Stimulated activated CD8-positive, alpha-beta memory T cell treated with anti-CD3 and anti-CD28 coated beads, Interleukin-2, amount 100 ng/mL, for 1 hour (primary cell): ENCODE results near the gene POC1A.

Source experiments
- DNase-seq, 2 donors: peaks; one replicate each; pipeline ENCODE4 v3.0.0-alpha.2; 2020; ENCODE audit warnings: low read depth in 2 of 2

Gene POC1A

DNA sequence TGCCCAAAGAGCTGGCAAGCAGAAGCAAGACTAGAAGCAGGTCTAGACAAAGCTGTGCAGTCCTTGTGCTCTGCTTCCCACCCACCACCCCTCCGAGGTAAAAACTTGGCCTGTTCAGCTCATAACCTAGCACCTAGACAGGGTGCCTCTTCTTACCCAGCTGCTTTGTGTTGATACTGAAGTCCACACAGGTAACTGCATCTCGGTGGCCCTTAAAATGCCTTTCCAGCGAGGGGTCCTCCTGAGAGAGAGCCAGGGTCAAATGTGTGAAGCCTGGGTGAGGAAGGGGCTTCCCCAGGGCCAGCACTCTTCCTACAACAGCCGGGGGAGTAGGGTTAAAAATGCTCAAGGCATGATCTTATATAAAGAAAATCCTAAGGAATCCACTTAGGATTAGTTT, 3.4 kb downstream of the POC1A start:
- no peak for DNase-seq

DNA sequence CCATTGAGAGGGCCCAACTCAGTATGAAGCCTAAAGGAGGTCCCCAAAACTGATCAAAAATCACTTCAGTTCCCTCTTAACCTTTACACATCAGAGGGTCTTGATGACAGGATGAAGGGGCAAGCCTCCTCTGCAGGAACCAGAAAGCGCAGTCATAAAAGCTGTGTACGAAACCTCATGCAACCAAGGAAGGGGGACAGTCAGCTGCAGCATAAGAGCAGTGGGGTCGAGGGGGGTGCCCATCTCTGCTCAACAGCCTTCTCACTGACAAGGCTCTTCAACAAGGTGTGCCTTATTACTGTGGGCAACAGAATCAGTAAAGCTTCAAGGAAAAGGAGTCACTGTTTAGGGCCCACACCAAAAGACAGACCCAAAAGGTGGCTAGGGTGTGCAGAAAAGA, 3.9 kb downstream of the POC1A start:
- DNase-seq = no peak

DNA sequence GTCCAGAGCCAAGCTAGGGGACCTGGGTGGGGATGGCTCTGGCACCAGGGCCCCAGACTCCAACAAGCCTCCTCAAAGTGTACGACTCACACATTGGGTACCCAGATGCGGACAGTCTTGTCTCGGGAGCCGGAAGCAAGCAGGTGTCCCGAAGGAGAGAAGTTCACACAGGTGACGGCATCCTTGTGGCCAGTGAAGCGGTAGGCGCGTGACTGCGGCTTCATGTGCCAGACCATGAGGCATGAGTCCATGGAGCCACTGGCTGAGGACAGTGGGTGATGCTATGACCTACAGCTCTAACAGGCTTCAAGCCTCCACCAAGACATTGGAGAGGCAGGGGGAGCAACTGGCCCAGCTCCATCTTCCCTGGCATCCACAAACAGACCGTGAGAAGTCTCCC, 4.5 kb downstream of the POC1A start:
- no peak for DNase-seq

DNA sequence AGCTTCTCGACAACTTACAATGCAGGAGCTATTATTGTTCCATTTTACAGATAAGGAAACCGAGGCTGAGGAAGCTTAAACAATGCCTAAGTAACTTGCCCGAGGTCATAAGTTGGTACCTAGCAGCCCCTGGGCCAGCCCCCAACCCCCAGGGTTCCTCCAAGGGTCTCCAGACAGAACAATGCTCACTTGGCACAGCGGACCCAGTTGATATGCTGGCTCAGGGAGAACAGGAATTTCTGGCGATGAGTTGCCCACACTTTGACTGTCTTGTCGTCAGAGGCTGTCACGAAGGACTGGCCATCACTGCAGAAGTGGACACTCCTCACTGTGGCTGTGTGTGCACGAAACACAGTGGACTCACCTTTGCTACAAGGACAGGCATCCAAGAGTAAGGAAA, 5.2 kb downstream of the POC1A start:
- no peak for DNase-seq

DNA sequence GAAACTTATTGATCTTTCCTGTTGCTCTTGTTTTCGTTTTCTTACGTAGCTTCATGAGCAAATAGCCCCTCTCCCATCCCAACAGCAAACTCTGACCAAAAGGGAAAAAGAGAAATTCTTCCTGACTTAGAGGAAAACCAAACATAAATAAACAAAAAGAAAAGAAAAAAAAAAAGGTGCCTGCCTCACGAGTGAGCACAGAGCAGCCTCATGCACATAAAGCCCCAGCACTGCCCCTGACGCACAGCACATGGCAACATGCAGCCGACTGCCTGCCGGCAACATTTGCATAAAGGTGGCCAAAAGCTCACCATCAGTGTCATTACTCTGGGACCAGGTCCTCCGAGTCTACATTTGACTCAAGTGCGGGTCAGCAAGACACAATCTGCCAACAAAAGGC, 6.4 kb downstream of the POC1A start:
- no peak for DNase-seq

DNA sequence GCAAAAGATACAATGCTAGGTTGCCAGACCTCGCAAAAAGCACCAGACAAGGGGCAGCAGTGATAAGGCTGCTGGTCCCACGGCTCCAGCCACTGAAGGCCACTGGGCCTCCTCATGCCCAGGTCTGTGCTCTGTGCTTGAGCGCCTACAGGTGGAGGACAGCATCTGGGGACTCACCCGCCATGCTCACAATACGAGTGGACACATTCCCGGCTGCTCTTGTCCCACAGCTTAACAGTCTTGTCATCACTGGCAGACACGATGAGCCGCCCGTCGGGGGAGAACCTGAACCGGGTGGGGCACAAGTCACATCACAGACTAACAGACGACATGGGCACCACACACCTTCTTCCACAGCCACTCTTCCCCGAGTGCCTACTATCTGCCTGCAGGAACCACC, 7.4 kb downstream of the POC1A start:
- no peak for DNase-seq

DNA sequence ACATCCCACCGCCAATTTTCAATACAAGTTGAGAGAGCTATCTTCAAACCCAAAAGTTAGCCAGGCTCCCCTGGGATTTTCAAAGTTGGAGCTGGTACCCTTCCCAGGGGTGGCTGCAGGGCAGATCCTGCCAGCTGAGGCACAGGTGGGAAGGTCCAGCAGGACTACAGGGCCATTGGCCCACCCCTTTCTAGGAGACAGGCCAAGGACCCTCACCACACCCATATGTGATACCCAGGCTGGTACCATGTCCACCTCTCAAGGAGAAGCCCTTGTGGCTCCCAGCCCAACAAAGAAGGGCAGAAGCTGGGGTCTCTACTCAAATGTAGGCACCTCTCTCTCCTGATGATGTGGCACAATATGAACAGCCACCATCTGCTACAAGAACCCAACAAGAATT, 8.0 kb downstream of the POC1A start:
- DNase-seq = no peak

DNA sequence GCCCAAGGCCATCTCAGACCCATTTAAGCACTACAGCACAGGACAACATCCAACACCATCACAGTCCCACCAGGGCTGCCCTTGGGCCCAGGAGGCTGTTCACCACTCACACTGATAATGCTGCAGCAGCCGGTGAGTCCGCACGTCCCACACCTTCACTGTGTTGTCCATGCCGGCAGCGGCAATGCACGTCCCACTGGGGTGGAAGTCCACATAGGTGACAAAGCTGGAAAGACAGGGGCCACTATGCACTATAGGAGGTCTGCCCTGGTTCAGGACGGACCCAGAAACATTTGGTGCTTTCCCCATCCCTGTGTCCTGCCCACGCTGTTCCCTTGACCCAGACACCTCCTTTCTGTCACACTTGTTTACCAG, 8.5 kb downstream of the POC1A start:
- no peak for DNase-seq

DNA sequence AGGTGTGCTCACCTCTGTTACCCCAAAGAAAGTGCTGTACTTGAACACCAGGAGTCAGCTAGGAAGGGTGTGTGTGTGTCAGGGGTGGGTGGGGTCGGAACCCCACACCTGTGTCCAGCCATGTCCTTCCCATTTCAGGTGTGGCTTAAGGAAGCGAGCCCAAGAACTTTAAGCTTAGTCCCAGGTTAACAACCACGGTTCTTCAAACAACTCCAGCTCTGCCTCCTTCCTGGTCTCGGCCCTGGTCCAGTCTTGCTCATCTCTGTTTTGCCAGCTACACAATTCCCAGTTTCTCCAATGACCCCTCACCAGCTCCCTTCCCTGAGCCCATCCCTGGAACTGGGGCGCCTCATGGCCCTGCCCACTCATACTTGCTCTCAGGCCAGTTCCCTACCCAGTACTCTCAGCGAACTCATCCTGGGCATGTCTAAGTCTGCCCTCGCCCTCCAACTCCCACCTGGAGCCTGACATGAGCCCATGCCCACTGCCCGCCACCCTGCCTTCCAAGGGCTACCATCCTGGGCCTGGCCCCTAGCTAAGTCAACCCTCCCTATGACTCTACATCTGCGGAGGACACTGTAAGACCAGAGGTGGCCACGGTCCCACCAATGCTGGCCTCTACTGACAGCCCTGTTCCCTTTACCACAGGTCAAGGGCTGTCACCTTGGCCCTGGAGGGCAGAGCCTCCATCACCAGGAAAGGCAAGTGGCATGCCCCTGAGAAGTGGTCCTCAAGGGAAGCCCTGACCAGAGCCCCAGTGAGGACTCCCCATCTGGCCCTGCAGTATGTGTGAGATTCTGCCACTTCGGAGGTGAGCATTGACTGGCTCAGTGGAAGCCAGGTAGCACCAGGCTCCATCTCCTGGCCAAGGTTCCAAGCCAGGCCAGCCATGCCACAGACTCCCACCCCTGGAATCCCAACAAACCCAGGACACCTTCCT, 9.2 kb downstream of the POC1A start:
- no peak for DNase-seq

DNA sequence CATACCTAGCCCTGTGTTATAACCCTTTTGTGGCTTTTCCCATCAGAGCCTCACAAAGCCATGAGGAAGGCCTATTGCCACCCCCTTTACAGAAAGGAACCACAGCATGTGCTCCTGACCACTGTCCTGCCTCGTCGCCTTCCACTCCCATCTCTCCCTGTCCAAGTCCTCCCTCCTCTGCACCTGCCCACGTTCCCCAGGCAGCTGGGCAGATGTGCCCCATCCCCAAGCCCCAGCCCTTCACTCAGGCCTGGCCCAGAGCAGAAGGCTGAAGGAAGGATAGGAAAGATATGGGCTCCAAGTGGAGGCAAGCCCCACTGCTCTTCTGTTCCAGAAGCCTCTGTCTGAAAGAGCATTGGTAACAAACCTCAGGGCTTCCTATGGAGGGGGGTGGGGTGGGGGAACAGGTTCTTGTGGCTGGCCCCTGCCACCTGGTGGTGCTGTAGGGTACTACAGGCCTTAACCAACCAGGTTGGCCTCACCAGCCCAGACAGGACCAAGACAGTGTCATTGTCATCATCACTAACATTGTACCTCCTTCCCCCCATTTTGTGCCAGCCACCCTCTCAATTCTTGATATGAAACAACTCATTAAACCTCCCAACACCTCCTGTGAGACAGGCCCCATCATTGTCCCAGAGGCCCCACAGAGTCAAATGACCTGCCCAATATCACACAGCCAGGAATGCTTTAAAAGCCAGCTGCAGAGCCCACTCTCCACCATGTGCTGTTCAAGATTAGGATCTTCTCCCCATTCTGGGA, 10.0 kb downstream of the POC1A start:
- DNase-seq = peak; percentile 68 to 81

DNA sequence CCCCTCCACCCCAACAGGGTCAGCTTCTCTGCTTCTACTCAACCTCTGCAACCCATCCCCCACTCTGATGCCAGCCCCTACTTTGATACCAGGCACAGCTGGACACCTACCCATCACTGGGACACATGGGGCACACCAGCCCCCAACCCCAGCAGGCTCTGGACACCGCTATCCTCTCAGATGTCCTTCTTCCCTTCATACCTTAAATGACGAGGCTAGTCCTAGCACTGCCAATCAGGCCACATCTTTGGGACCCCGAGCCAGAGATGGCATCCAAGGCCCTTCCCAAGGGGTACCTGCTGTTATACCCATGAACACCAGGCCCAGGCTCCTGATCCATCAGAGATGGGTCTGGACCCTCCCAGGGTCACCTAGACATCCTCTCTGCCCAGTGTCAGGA, 10.6 kb downstream of the POC1A start:
- DNase-seq = no peak

DNA sequence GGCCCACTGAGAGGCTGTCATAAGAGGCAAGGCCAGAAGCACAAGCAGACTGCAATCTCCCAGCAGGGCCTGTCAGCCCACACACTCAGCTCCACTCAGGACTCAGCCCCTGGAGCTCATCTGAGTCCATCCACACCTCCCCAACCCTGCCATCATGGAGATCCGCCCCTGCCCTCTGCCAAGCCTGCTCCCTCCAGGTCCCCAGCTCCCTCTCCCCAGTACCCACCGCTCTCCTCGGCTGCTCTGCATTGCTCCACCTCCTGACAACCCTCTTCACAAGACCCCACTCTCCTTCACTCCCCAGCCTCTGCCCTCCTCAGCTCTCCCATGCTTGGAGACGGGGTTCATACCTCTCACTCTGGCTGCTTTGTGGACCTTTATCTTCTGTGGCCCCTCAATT, 11.1 kb downstream of the POC1A start:
- no peak for DNase-seq

DNA sequence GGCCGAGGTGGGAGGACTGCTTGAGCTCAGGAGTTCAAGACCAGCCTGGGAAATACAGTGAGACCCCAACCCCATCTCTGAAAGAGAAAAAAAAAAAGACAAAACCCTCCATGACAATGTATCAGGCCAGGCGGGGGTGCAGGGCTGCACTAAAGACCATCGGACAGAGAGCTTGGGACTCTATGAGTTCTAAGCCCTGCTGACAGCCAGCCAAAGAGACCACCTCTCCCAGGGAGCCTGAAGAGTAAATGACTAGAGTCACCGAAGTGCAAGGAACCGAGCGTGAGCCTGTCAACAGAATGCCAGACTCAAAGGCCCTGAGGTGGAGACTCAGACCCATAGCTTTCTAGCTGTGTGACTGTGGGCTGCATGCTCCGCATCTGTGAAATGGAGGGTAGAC, 12.5 kb downstream of the POC1A start:
- DNase-seq = no peak

DNA sequence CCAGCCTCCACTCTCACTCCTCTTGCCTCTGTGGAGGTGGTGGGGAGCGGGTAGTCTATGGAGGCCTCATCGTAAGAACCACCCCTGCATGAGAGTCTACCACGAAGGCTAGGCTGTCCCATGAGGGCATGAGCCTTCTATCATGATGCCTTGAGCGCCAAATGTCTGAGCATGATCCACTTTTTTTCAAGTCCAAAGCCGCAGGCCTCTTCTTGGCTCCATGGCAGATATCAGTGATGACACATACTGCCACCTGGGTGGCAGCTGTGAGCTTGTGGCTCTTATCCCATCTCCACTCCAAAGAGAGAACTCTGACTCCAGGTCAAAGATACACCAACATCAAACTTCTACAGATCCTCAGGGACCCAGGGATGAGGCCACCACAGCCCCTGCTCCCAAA, 13.5 kb downstream of the POC1A start:
- no peak for DNase-seq

DNA sequence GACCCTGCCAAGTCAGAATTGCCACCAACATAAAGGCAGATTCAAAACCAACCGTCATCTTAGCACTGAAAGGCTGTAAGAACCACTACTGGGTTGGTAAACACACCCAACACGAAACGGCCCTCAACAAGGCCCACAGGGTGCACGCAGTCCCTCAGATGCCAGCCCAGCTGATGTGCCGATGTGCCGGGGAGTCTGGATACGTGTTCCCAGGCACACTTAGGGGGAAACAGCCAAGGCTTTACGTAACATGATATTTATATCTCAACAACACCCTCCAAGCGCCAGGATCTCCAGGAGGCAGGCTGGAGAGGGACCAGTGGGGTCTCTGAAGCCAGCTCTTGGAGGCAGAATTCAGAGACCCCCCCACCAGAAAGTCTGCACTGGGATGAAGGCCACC, 14.2 kb downstream of the POC1A start:
- DNase-seq = no peak

DNA sequence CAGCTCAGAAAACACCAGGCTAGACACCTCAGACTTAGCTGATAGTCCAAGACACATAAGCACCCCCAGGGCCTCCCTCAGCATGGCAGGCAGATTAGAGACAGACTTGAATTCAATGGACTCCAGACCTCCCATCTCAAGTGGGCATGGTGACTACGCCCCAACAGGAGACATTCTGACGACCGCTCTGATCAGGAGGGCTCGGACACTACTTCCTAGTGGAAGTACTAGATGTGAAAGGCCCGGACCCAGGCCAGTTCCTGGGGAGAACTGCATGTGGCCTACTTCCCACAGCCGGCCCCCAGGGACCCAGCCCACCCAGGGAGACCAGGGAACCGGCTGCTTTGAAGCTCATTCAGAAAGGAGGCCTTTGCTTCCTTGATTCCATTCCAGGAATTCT, 16.9 kb downstream of the POC1A start:
- DNase-seq = no peak

DNA sequence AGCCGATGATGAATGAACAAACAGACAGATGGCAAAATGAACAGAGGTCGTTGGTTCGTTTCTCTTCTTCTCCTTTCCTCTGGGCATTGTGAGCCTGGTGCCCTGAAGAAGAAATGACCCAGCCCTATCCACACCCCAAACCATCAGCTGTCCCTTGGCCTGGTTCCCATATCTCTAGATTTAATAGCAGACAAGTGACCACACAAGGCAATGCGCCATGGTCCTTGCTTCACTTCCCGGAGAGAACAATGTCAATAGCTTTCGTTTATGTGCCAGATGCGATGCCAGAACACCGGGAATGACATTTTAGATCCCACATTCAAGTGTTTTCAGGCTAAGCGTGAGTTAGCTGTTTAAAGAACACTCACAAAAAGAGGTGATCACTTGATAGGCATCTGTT, 17.7 kb downstream of the POC1A start:
- no peak for DNase-seq

DNA sequence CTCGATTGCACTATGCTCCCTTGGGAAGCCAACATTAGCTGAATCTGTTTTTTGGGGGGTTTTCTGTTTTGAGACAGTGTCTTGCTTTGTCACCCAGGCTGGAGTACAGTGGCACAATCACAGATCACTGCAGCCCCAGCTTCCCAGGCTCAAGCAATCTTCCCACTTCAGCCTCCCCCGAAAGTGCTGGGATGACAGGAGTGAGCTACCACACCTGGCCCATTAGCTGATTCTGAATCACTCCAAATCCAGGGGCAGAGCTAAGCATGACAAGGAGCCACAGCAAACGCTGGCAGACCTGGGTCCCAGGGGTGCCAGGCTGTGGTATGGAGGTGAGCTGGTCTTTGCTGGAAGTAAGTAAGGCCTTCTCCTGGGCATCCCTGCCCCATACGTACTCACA, 18.9 kb downstream of the POC1A start:
- no peak for DNase-seq

DNA sequence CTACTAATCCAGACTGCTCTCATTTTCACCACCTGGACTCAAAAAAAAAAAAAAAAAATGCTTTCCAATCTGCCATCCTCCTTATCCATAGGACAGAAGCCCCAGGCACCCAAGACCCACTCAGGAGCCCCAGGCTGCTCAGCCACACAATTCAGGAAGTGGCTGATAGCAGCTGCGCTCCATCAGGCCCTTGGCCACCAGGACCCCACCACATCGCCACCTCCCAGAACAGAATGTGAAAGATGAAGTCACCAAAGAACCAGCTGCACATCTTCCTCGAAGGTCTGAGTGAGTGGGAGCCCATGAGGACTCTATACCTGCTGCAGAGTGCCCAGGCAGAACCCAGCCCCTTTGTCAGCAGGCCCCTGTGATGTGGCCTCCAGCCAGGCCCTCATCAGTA, 19.5 kb downstream of the POC1A start:
- no peak for DNase-seq

DNA sequence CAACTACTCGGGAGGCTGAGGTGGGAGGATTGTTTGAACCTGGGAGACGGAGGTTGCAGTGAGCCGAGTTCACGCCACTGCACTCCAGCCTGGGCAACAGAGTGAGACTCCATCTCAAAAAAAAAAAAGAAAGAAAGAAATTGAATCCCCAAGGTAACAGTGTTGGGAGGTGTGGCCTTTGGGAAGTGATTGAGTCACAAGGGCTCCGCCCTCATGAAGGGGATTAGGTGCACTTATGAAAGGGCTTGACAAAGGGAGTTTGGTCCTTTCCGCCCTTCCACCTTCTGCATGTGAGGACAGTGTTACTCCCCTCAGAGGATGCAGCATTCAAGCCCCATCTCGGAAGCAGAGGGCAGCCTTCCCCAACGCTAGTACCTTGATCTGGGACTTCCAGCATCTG, 21.3 kb downstream of the POC1A start:
- DNase-seq = no peak

DNA sequence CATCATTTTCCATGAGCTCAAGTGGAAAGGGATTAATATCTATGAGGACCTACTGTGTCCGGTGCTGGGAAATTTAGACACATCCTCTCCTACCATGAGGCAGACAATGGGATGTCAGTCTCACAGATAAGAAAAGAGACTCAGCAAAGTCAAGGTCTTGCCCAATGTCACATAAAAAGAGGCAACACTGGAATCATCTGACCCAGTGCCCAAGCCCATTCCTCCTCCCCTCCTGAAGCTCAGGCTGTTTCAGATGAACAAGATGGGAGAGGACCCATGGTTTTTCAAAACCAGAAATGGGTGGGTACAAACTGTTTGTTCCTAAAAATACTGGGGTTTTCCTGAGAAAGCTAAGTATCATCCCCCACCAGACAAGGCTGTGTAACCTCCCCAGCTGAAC, 22.2 kb downstream of the POC1A start:
- no peak for DNase-seq

DNA sequence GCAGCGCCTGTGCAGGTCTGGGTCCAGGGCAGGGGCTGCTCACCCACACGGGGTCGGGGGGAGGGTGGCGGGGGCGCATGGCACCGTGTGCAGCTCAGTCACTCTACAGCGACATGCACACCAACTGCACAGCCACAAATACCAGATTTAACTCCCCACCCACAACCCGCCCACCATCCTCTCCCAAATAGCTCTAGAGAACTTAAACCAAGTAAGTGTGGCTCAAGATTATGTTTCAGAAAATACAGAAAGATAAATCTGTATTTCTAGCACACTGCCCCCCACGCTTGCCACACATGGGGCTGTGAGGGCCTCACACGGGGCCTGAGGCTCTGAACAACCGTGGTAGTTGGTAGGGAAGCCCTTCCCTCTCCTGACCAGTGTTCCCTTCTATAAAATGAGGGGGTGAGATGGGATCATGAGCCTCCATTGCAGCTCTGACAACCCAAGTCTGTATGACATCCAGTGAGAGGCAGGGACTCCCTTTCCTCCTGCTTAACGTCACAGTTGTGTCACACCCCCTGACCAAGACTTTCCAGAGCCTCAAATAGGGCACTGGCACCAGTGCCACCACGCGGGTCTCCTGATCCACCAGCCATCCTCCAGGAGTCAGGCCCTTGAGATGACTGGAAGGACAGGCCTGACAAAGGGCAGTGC, 23.1 kb downstream of the POC1A start:
- no peak for DNase-seq
